ENCODE measurements around the gene ZNF804B.

ZNF804B gene

GRCh38 chr7:88787777-88788176, 28.3 kb downstream of the ZNF804B start:
- POLR2A ChIA-PET = no interaction called here
- no peak for TF ChIP-seq CTCF (IDR thresholded peaks at IDR 0.05; ENCODE audit: insufficient read depth, low read length, missing control alignments)

GRCh38 chr7:88789480-88790064, 30.1 kb downstream of the ZNF804B start:
- no peak for TF ChIP-seq CTCF (IDR thresholded peaks at IDR 0.05; ENCODE audit: insufficient read depth, low read length, missing control alignments)
- DNase-seq (ENCODE audit: low read depth, low spot score) = no peak
- ChIA-PET CTCF (interaction anchor here (1.0 kb wide), 1 partner anchor 9 kb away, joined by 3 read pairs; no protein-coding TSS in a partner anchor), POLR2A (no interaction called here)
- H3K4me3 ChIP-seq (ENCODE audit: low read depth, low read length) = no peak overlapping the region

More at GRCh38 chr7:88787777-88788176, 28.3 kb downstream of the ZNF804B start:
- H3K4me3 ChIP-seq (ENCODE audit: low read depth, low read length) = no peak overlapping the region
- CTCF ChIA-PET = no interaction called here
- DNase-seq (ENCODE audit: low read depth, low spot score) = no peak

- ChIA-PET CTCF (no interaction called here), POLR2A (no interaction called here)
- no peak overlapping the region for H3K4me3 ChIP-seq (ENCODE audit: low read depth, low read length)
Observed at GRCh38 chr7:88791891-88792290, 32.4 kb downstream of the ZNF804B start.

GRCh38 chr7:88792361-88792760, 32.9 kb downstream of the ZNF804B start:
- DNase-seq (ENCODE audit: low read depth, low spot score) = no peak
- no peak overlapping the region for H3K4me3 ChIP-seq (ENCODE audit: low read depth, low read length)
- CTCF ChIA-PET = no interaction called here
- POLR2A ChIA-PET = no interaction called here
- TF ChIP-seq CTCF (IDR thresholded peaks at IDR 0.05; ENCODE audit: insufficient read depth, low read length, missing control alignments) = no peak

More at GRCh38 chr7:88791891-88792290, 32.4 kb downstream of the ZNF804B start:
- TF ChIP-seq CTCF (IDR thresholded peaks at IDR 0.05; ENCODE audit: insufficient read depth, low read length, missing control alignments) = no peak
- no peak for DNase-seq (ENCODE audit: low read depth, low spot score)

- H3K4me3 ChIP-seq (ENCODE audit: low read depth, low read length) = no peak within 1 kb of the TSS
- CTCF ChIA-PET = no interaction called here
- no peak for DNase-seq (ENCODE audit: low read depth, low spot score)
- POLR2A ChIA-PET = no interaction called here
- TF ChIP-seq CTCF (IDR thresholded peaks at IDR 0.05; ENCODE audit: insufficient read depth, low read length, missing control alignments) = no peak
Observed at GRCh38 chr7:88795553-88795952, 36.1 kb downstream of the ZNF804B start, which contains the start of gene TEX47. TEX47 (minus strand) TSS chr7:88795737; CDS start chr7:88794942, 795 bp downstream.

GRCh38 chr7:88801046-88801445, 41.5 kb downstream of the ZNF804B start:
- H3K4me3 ChIP-seq (ENCODE audit: low read depth, low read length) = no peak overlapping the region
- DNase-seq (ENCODE audit: low read depth, low spot score) = no peak
- POLR2A ChIA-PET = no interaction called here
- no peak for TF ChIP-seq CTCF (IDR thresholded peaks at IDR 0.05; ENCODE audit: insufficient read depth, low read length, missing control alignments)
- CTCF ChIA-PET = no interaction called here
